OCI-LY3 (cell line): ENCODE results near the gene TIGD3.

Experiments
- CTCF ChIP-seq: fragments of 200-600, 300-600 bp; sonication (generic); IDR thresholded peaks from 2 replicates; pipeline ENCODE4 v1.5.1; 2014; ENCODE audit warnings: antibody characterized with exemption, low read length, low read depth
- EZH2phosphoT487 ChIP-seq: fragments of 200-600 bp; shearing (Covaris generic); IDR thresholded peaks from 2 replicates; pipeline ENCODE4 v1.6.1; 2018; ENCODE audit warnings: antibody characterized with exemption, mixed run types, low read depth

GRCh38 chr11:65373839-65374580, 19.5 kb downstream of the TIGD3 start:
- no peak for TF ChIP-seq CTCF
- TF ChIP-seq EZH2phosphoT487, result no peak
